Activated CD4-positive, alpha-beta memory T cell treated with anti-CD3 and anti-CD28 coated beads, Interleukin-2, amount 10 ng/mL, durations not matched to agents 7 days and 5 days (primary cell): ENCODE measurements around the gene SORCS2. TPM values are rescaled to one million over a fixed set of nuclear protein-coding genes. Genes with fewer than 3 reads are reported as not detected.

Experiments
- CTCF ChIA-PET: fragments of 350-600 bp; sonication (Branson Sonifier 250); formaldehyde crosslinking; loops from one replicate; lab custom pipeline; 2021; ENCODE audit warnings: antibody characterized with exemption, inconsistent platforms; lab: Charles Lee
- POLR2A ChIA-PET: fragments of 350-600 bp; sonication (Branson Sonifier 250); formaldehyde crosslinking; loops from one replicate; lab custom pipeline; 2021; ENCODE audit warnings: antibody characterized with exemption; lab: Charles Lee
- DNase-seq: peaks from one replicate; pipeline ENCODE4 v3.0.0-alpha.2; 2020
- H3K27ac Mint-ChIP-seq: one replicate; pipeline ENCODE4 v1.8.0; 2021; ENCODE audit warnings: mild to moderate bottlenecking, mixed read lengths
- H3K27me3 Mint-ChIP-seq: one replicate; pipeline ENCODE4 v1.8.0; 2021; ENCODE audit warnings: mixed read lengths
- H3K36me3 Mint-ChIP-seq: one replicate; pipeline ENCODE4 v1.8.0; 2021; ENCODE audit warnings: low read depth, mixed read lengths
- H3K4me1 Mint-ChIP-seq: one replicate; pipeline ENCODE4 v1.8.0; 2021; ENCODE audit warnings: mixed read lengths
- H3K4me3 Mint-ChIP-seq: one replicate; pipeline ENCODE4 v1.8.0; 2021; ENCODE audit warnings: mild to moderate bottlenecking, mixed read lengths
- H3K9me3 Mint-ChIP-seq: one replicate; pipeline ENCODE4 v1.8.0; 2021; ENCODE audit warnings: mixed read lengths
- total RNA-seq, 2 experiments: library from RNA; stranded (reverse); gene quantifications; one replicate each; pipeline ENCODE4 v1.2.3, GENCODE V29; 2021

The SORCS2 gene
- total RNA-seq, 2 experiments from 2014 or later = 0.10 to 0.18 TPM

GRCh38 chr4:7297374-7297773, 105.0 kb downstream of the SORCS2 start:
- no peaks in the 10 kb centered on the region for H3K36me3 Mint-ChIP-seq
- no peak overlapping the region for H3K4me3 Mint-ChIP-seq
- ChIA-PET POLR2A (no interaction called here), CTCF (no interaction called here)
- H3K9me3 Mint-ChIP-seq = no peaks in the 10 kb centered on the region
- H3K27me3 Mint-ChIP-seq = peaks cover 2% of the 10 kb centered on the region
- H3K4me1 Mint-ChIP-seq = no peaks in the 10 kb centered on the region
- no peak overlapping the region for H3K27ac Mint-ChIP-seq
- DNase-seq = no peak

GRCh38 chr4:7297881-7298280, 105.5 kb downstream of the SORCS2 start:
- H3K4me1 Mint-ChIP-seq = no peaks in the 10 kb centered on the region
- no peak overlapping the region for H3K4me3 Mint-ChIP-seq
- H3K36me3 Mint-ChIP-seq = no peaks in the 10 kb centered on the region
- H3K9me3 Mint-ChIP-seq = no peaks in the 10 kb centered on the region
- H3K27ac Mint-ChIP-seq = no peak overlapping the region
- CTCF ChIA-PET = no interaction called here
- no peak for DNase-seq
- POLR2A ChIA-PET = no interaction called here
- peaks cover 2% of the 10 kb centered on the region for H3K27me3 Mint-ChIP-seq

GRCh38 chr4:7298619-7299009, 106.3 kb downstream of the SORCS2 start:
- no peaks in the 10 kb centered on the region for H3K9me3 Mint-ChIP-seq
- H3K27me3 Mint-ChIP-seq = peaks cover 2% of the 10 kb centered on the region
- no peaks in the 10 kb centered on the region for H3K4me1 Mint-ChIP-seq
- no peak overlapping the region for H3K4me3 Mint-ChIP-seq
- POLR2A ChIA-PET = no interaction called here
- no peak for DNase-seq
- no peak overlapping the region for H3K27ac Mint-ChIP-seq
- CTCF ChIA-PET = no interaction called here
- no peaks in the 10 kb centered on the region for H3K36me3 Mint-ChIP-seq

- no peak overlapping the region for H3K27ac Mint-ChIP-seq
- H3K36me3 Mint-ChIP-seq = no peaks in the 10 kb centered on the region
- no peak overlapping the region for H3K4me3 Mint-ChIP-seq
- H3K27me3 Mint-ChIP-seq = peaks cover 2% of the 10 kb centered on the region
- no peaks in the 10 kb centered on the region for H3K9me3 Mint-ChIP-seq
- ChIA-PET POLR2A (no interaction called here), CTCF (interaction anchor here (1.0 kb wide), 1 partner anchor 36 kb away, joined by 3 read pairs; no protein-coding TSS in a partner anchor)
- no peaks in the 10 kb centered on the region for H3K4me1 Mint-ChIP-seq
- DNase-seq = no peak
Observed at GRCh38 chr4:7299010-7299907, 106.9 kb downstream of the SORCS2 start.

GRCh38 chr4:7299908-7300710, 107.8 kb downstream of the SORCS2 start:
- Mint-ChIP-seq H3K27ac (no peak overlapping the region), H3K9me3 (no peaks in the 10 kb centered on the region), H3K27me3 (peaks cover 2% of the 10 kb centered on the region), H3K4me3 (no peak overlapping the region), H3K4me1 (no peaks in the 10 kb centered on the region), H3K36me3 (no peaks in the 10 kb centered on the region)
- DNase-seq = no peak
- POLR2A ChIA-PET = no interaction called here
- CTCF ChIA-PET = interaction anchor here (1.0 kb wide), 1 partner anchor 35 kb away, joined by 3 read pairs; no protein-coding TSS in a partner anchor

GRCh38 chr4:7300711-7301095, 108.4 kb downstream of the SORCS2 start:
- H3K27ac Mint-ChIP-seq = no peak overlapping the region
- POLR2A ChIA-PET = no interaction called here
- DNase-seq = no peak
- H3K36me3 Mint-ChIP-seq = no peaks in the 10 kb centered on the region
- peaks cover 2% of the 10 kb centered on the region for H3K27me3 Mint-ChIP-seq
- H3K4me1 Mint-ChIP-seq = no peaks in the 10 kb centered on the region
- CTCF ChIA-PET = no interaction called here
- no peaks in the 10 kb centered on the region for H3K9me3 Mint-ChIP-seq
- no peak overlapping the region for H3K4me3 Mint-ChIP-seq

- ChIA-PET POLR2A (no interaction called here), CTCF (no interaction called here)
- H3K9me3 Mint-ChIP-seq = no peaks in the 10 kb centered on the region
- no peaks in the 10 kb centered on the region for H3K4me1 Mint-ChIP-seq
- no peaks in the 10 kb centered on the region for H3K36me3 Mint-ChIP-seq
- DNase-seq = no peak
- no peak overlapping the region for H3K4me3 Mint-ChIP-seq
- no peak overlapping the region for H3K27ac Mint-ChIP-seq
- H3K27me3 Mint-ChIP-seq = peaks cover 2% of the 10 kb centered on the region
Observed at GRCh38 chr4:7301126-7301785, 108.9 kb downstream of the SORCS2 start.

GRCh38 chr4:7301846-7302630, 109.7 kb downstream of the SORCS2 start:
- Mint-ChIP-seq H3K4me1 (no peaks in the 10 kb centered on the region), H3K4me3 (no peak overlapping the region), H3K36me3 (no peaks in the 10 kb centered on the region), H3K27ac (no peak overlapping the region), H3K27me3 (peaks cover 2% of the 10 kb centered on the region), H3K9me3 (no peaks in the 10 kb centered on the region)
- ChIA-PET CTCF (no interaction called here), POLR2A (no interaction called here)
- DNase-seq = no peak

GRCh38 chr4:7302781-7303404, 110.6 kb downstream of the SORCS2 start:
- no peak overlapping the region for H3K27ac Mint-ChIP-seq
- H3K27me3 Mint-ChIP-seq = peaks cover 5% of the 10 kb centered on the region
- no peaks in the 10 kb centered on the region for H3K4me1 Mint-ChIP-seq
- POLR2A ChIA-PET = no interaction called here
- H3K36me3 Mint-ChIP-seq = no peaks in the 10 kb centered on the region
- DNase-seq = no peak
- no peaks in the 10 kb centered on the region for H3K9me3 Mint-ChIP-seq
- CTCF ChIA-PET = no interaction called here
- H3K4me3 Mint-ChIP-seq = no peak overlapping the region

- Mint-ChIP-seq H3K27me3 (peaks cover 5% of the 10 kb centered on the region), H3K36me3 (no peaks in the 10 kb centered on the region), H3K4me1 (no peaks in the 10 kb centered on the region), H3K4me3 (no peak overlapping the region), H3K27ac (no peak overlapping the region), H3K9me3 (no peaks in the 10 kb centered on the region)
- no peak for DNase-seq
- POLR2A ChIA-PET = no interaction called here
- CTCF ChIA-PET = no interaction called here
Observed at GRCh38 chr4:7303561-7303960, 111.2 kb downstream of the SORCS2 start.

- Mint-ChIP-seq H3K4me3 (no peak overlapping the region), H3K9me3 (no peaks in the 10 kb centered on the region), H3K27ac (no peak overlapping the region), H3K4me1 (no peaks in the 10 kb centered on the region), H3K27me3 (peaks cover 2% of the 10 kb centered on the region), H3K36me3 (no peaks in the 10 kb centered on the region)
- POLR2A ChIA-PET = no interaction called here
- CTCF ChIA-PET = no interaction called here
- no peak for DNase-seq
Observed at GRCh38 chr4:7304436-7304835, 112.1 kb downstream of the SORCS2 start.
